ENCODE data around the gene SPATA21.

The SPATA21 gene

GRCh38 chr1:16351456-16351993 lies 85.7 kb downstream of the SPATA21 start:
- TF ChIP-seq, protein P1, sequence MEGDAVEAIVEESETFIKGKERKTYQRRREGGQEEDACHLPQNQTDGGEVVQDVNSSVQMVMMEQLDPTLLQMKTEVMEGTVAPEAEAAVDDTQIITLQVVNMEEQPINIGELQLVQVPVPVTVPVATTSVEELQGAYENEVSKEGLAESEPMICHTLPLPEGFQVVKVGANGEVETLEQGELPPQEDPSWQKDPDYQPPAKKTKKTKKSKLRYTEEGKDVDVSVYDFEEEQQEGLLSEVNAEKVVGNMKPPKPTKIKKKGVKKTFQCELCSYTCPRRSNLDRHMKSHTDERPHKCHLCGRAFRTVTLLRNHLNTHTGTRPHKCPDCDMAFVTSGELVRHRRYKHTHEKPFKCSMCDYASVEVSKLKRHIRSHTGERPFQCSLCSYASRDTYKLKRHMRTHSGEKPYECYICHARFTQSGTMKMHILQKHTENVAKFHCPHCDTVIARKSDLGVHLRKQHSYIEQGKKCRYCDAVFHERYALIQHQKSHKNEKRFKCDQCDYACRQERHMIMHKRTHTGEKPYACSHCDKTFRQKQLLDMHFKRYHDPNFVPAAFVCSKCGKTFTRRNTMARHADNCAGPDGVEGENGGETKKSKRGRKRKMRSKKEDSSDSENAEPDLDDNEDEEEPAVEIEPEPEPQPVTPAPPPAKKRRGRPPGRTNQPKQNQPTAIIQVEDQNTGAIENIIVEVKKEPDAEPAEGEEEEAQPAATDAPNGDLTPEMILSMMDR (IDR thresholded peaks at IDR 0.05; ENCODE audit: control insufficient read depth, insufficient read depth, low read depth, low read length, missing control alignments), result no peak
- DNase-seq (ENCODE audit: low read depth), result no peak
- peak overlapping the region; percentile 70 for H3K4me3 ChIP-seq (ENCODE audit: control insufficient read depth, low read depth, low read length)

GRCh38 chr1:16349847-16350406 lies 87.3 kb downstream of the SPATA21 start:
- no peak for DNase-seq (ENCODE audit: low read depth)
- TF ChIP-seq, protein P1 (IDR thresholded peaks at IDR 0.05; ENCODE audit: control insufficient read depth, insufficient read depth, low read depth, low read length, missing control alignments), result no peak
- no peak overlapping the region for H3K4me3 ChIP-seq (ENCODE audit: control insufficient read depth, low read depth, low read length)
